Stimulated activated CD8-positive, alpha-beta memory T cell treated with anti-CD3 and anti-CD28 coated beads, Interleukin-12 subunit alpha, Interleukin-12 subunit beta, amount 100 ng/mL, for 4 hours (primary cell): ENCODE data around the gene PARD3.

Source experiments
- DNase-seq: peaks from one replicate; pipeline ENCODE4 v3.0.0-alpha.2; 2020; ENCODE audit warnings: low read depth

Gene PARD3

GRCh38 chr10:34250722-34251121 lies 564.4 kb downstream of the PARD3 start:
- no peak for DNase-seq

- no peak for DNase-seq
Measured at GRCh38 chr10:34249634-34250033, 565.5 kb downstream of the PARD3 start.

- DNase-seq: no peak
Measured at GRCh38 chr10:34247560-34247959, 567.5 kb downstream of the PARD3 start.

GRCh38 chr10:34244756-34245484 lies 570.2 kb downstream of the PARD3 start:
- no peak for DNase-seq

GRCh38 chr10:34241226-34242000 lies 573.7 kb downstream of the PARD3 start:
- no peak for DNase-seq

- no peak for DNase-seq
Measured at GRCh38 chr10:34240039-34240438, 575.1 kb downstream of the PARD3 start.

GRCh38 chr10:34237898-34238455 lies 577.1 kb downstream of the PARD3 start:
- no peak for DNase-seq

- DNase-seq: no peak
Measured at GRCh38 chr10:34236931-34237330, 578.2 kb downstream of the PARD3 start.

- DNase-seq: no peak
Measured at GRCh38 chr10:34235164-34235832, 579.8 kb downstream of the PARD3 start.

- no peak for DNase-seq
Measured at GRCh38 chr10:34232481-34232880, 582.6 kb downstream of the PARD3 start.

- DNase-seq: no peak
Measured at GRCh38 chr10:34231441-34232180, 583.5 kb downstream of the PARD3 start.

- DNase-seq: no peak
Measured at GRCh38 chr10:34229917-34230316, 585.2 kb downstream of the PARD3 start.

- DNase-seq: no peak
Measured at GRCh38 chr10:34228066-34228465, 587.0 kb downstream of the PARD3 start.

- DNase-seq: no peak
Measured at GRCh38 chr10:34224639-34225038, 590.5 kb downstream of the PARD3 start.

- DNase-seq: no peak
Measured at GRCh38 chr10:34223658-34224057, 591.4 kb downstream of the PARD3 start.

GRCh38 chr10:34222359-34222758 lies 592.7 kb downstream of the PARD3 start:
- DNase-seq: no peak

GRCh38 chr10:34219753-34220548 lies 595.1 kb downstream of the PARD3 start:
- no peak for DNase-seq

- DNase-seq: no peak
Measured at GRCh38 chr10:34217524-34217923, 597.6 kb downstream of the PARD3 start.

- no peak for DNase-seq
Measured at GRCh38 chr10:34216348-34216945, 598.6 kb downstream of the PARD3 start.

GRCh38 chr10:34213805-34214197 lies 601.3 kb downstream of the PARD3 start:
- DNase-seq: no peak
